Activated CD4-positive, alpha-beta T cell treated with anti-CD3 and anti-CD28 coated beads, Interleukin-2, amount 50 U/mL, for 24 hours (primary cell): Measurements from ENCODE around the gene AMDHD2.
A peak's percentile ranks its signal among the peaks of the same experiment; 100 is the strongest.

Source experiments
- DNase-seq, 2 donors: peaks; one replicate each; pipeline ENCODE4 v3.0.0-alpha.2; 2020; ENCODE audit warnings: low read depth in 1 of 2, low spot score in 1 of 2

The AMDHD2 gene

GRCh38 chr16:2516391-2517240 is 3.6 kb upstream of the AMDHD2 start:
- no peak for DNase-seq

- DNase-seq: no peak
Measured at GRCh38 chr16:2517954-2518605, 2.1 kb upstream of the AMDHD2 start.

GRCh38 chr16:2518823-2519710 is 1.1 kb upstream of the AMDHD2 start:
- DNase-seq: no peak

- DNase-seq: no peak
Measured at GRCh38 chr16:2519711-2520080, 475 bp upstream of the AMDHD2 start.

GRCh38 chr16:2520784-2521531 is 787 bp downstream of the AMDHD2 start:
- DNase-seq: no peak

- no peak for DNase-seq
Measured at GRCh38 chr16:2523801-2524231, 3.6 kb downstream of the AMDHD2 start.

GRCh38 chr16:2524339-2524938 is 4.3 kb downstream of the AMDHD2 start:
- DNase-seq: no peak

GRCh38 chr16:2526135-2526534 is 6.0 kb downstream of the AMDHD2 start:
- DNase-seq: no peak

- no peak for DNase-seq
Measured at GRCh38 chr16:2527071-2527783, 7.1 kb downstream of the AMDHD2 start.

- DNase-seq: no peak
Measured at GRCh38 chr16:2527784-2528100, 7.6 kb downstream of the AMDHD2 start.

GRCh38 chr16:2528161-2529060 is 8.2 kb downstream of the AMDHD2 start:
- DNase-seq: no peak

GRCh38 chr16:2529061-2529931 is 9.1 kb downstream of the AMDHD2 start:
- no peak for DNase-seq

- no peak for DNase-seq
Measured at GRCh38 chr16:2529961-2530628, 9.9 kb downstream of the AMDHD2 start.

GRCh38 chr16:2530629-2531318 is 10.6 kb downstream of the AMDHD2 start:
- DNase-seq: no peak

- DNase-seq: no peak
Measured at GRCh38 chr16:2531371-2531695, 11.2 kb downstream of the AMDHD2 start, which contains the start of gene CEMP1. Gene CEMP1 (minus strand): TSS chr16:2531408. CDS start chr16:2531073, 335 bp downstream.

GRCh38 chr16:2531696-2532493 is 11.7 kb downstream of the AMDHD2 start:
- DNase-seq: peak; percentile 93 to 96
